Measurements from ENCODE around the gene SPTLC3. TPM values are rescaled to one million over a fixed set of nuclear protein-coding genes. Genes with fewer than 3 reads are reported as not detected.

Gene SPTLC3
- total and polyA plus RNA-seq, 2 donors (not counting 1 experiment from before 2014, with no cell fraction given), result 4.0 TPM

DNA sequence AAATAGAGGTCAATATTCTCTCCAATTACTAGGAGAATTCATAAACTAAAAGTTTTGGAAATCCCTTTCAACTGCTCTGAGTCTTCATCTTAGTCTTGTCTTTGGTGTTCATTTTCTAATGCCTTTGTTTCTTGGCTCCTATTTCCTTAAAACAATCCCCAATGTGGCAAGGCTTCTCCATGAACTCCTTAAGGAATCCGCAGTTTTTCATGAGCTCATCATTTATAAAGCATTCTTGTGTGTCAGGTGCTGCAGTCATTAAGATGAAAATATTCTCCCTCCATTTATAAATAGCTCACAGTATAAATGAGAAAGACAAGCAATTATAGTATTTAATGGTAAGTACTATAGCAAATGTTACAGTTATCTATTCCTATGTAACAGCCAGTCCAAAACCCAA is 4.6 kb downstream of the SPTLC3 start:
- H3K4me1 ChIP-seq (ENCODE audit: control insufficient read depth, extremely low read depth, insufficient read depth, low read length), result peaks cover 3% of the 10 kb centered on the region
- H4K20me1 ChIP-seq (ENCODE audit: control insufficient read depth, extremely low read depth, insufficient read depth, low read length), result no peaks in the 10 kb centered on the region

DNA sequence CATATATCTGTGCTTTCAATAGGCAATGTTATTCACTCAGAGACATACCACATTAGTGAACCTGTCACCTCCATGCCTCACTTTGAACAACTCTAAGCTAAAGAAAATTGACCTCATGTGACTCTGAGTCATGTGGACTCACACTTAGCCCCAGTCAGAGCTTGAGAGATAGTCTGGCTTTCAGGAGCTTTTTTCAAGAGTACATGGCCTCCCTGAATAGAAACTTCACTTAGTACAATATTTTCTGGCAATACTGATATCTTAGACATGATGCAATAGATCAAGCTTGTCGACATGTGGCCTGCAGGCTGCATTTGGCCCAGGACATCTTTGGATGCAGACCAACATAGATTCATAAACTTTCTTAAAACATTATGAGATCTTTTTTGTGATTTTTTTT is 8.5 kb downstream of the SPTLC3 start:
- Histone ChIP-seq H2AFZ (ENCODE audit: low read length) (no peak overlapping the region), H3K79me2 (ENCODE audit: control insufficient read depth, insufficient read depth, low read length) (no peaks in the 10 kb centered on the region), H3K4me3 (replicated peaks in 1 of 4; ENCODE audit: control extremely low read depth in 1 of 4, insufficient read depth in 1 of 4, low read depth in 3 of 4, low read length in 4 of 4) (no peak overlapping the region), H3K9ac (ENCODE audit: insufficient read depth, low read length) (no peak overlapping the region), H3K4me2 (ENCODE audit: extremely low read depth, insufficient read depth, low read length) (no peak overlapping the region), H3K4me1 (ENCODE audit: control insufficient read depth, extremely low read depth, insufficient read depth, low read length) (no peaks in the 10 kb centered on the region), H3K27ac (ENCODE audit: insufficient read depth, low read length) (no peak overlapping the region), H4K20me1 (ENCODE audit: control insufficient read depth, extremely low read depth, insufficient read depth, low read length) (no peaks in the 10 kb centered on the region), H3K27me3 (ENCODE audit: control insufficient read depth, insufficient read depth, low read length) (no peaks in the 10 kb centered on the region), H3K36me3 (ENCODE audit: control insufficient read depth, insufficient read depth, low read length) (no peaks in the 10 kb centered on the region), H3K9me3 (ENCODE audit: control insufficient read depth, insufficient read depth, low read depth, low read length) (no peaks in the 10 kb centered on the region)
- DNase-seq (ENCODE audit: low read depth in 2 of 2), result peak; percentile 49 to 73
- no peak for TF ChIP-seq EZH2 (IDR thresholded peaks at IDR 0.05; ENCODE audit: low read length, missing control alignments)
- TF ChIP-seq, protein P1, sequence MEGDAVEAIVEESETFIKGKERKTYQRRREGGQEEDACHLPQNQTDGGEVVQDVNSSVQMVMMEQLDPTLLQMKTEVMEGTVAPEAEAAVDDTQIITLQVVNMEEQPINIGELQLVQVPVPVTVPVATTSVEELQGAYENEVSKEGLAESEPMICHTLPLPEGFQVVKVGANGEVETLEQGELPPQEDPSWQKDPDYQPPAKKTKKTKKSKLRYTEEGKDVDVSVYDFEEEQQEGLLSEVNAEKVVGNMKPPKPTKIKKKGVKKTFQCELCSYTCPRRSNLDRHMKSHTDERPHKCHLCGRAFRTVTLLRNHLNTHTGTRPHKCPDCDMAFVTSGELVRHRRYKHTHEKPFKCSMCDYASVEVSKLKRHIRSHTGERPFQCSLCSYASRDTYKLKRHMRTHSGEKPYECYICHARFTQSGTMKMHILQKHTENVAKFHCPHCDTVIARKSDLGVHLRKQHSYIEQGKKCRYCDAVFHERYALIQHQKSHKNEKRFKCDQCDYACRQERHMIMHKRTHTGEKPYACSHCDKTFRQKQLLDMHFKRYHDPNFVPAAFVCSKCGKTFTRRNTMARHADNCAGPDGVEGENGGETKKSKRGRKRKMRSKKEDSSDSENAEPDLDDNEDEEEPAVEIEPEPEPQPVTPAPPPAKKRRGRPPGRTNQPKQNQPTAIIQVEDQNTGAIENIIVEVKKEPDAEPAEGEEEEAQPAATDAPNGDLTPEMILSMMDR (conservative IDR thresholded peaks at IDR 0.05 in 1 of 2, IDR thresholded peaks at IDR 0.05 in 1 of 2; ENCODE audit: low read depth in 1 of 2, low read length in 2 of 2), result no peak

More for the DNA sequence above, 4.6 kb downstream of the SPTLC3 start:
- peak in 1 of 2 donors; percentile 78 for DNase-seq (ENCODE audit: low read depth in 2 of 2)
- Histone ChIP-seq H3K4me2 (ENCODE audit: extremely low read depth, insufficient read depth, low read length) (no peak overlapping the region), H3K9me3 (ENCODE audit: control insufficient read depth, insufficient read depth, low read depth, low read length) (no peaks in the 10 kb centered on the region), H3K27ac (ENCODE audit: insufficient read depth, low read length) (no peak overlapping the region), H3K9ac (ENCODE audit: insufficient read depth, low read length) (no peak overlapping the region), H3K4me3 (replicated peaks in 1 of 4; ENCODE audit: control extremely low read depth in 1 of 4, insufficient read depth in 1 of 4, low read depth in 3 of 4, low read length in 4 of 4) (no peak overlapping the region), H3K36me3 (ENCODE audit: control insufficient read depth, insufficient read depth, low read length) (no peaks in the 10 kb centered on the region), H3K27me3 (ENCODE audit: control insufficient read depth, insufficient read depth, low read length) (no peaks in the 10 kb centered on the region), H3K79me2 (ENCODE audit: control insufficient read depth, insufficient read depth, low read length) (no peaks in the 10 kb centered on the region), H2AFZ (ENCODE audit: low read length) (no peak overlapping the region)
- TF ChIP-seq, protein P1 (conservative IDR thresholded peaks at IDR 0.05 in 1 of 2, IDR thresholded peaks at IDR 0.05 in 1 of 2; ENCODE audit: low read depth in 1 of 2, low read length in 2 of 2), result no peak
- TF ChIP-seq EZH2 (IDR thresholded peaks at IDR 0.05; ENCODE audit: low read length, missing control alignments), result no peak

DNA sequence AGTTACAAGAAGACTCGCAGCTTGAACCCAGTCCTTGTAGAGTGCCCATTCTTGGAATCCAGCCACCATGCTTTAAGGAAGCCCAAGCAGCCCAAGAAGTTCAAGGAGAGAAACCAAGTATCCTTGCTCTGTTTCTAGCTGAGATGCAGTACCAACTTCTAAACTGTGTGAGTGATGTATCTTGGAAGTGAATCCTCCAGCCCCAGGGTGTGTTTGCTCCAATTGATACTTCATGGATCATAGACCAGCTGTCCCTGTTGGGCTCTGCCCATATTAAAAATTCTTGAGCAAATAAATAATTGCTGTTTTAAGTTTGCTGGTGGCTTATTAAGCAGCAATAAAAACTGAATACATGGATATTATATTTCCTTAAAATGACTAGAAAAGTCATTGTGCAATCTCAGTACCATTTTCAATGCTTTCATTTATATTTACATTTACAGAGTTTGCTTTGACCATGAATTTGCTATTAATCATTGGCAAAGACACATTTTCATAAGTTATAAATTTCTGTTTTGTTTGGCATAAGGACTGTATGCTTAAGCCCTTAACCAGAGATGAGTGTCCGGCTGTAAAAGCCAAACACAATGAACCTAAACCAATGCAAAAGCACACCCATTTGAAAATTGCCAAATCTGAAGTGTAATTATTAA is 9.2 kb downstream of the SPTLC3 start:
- no peaks in the 10 kb centered on the region for H3K79me2 ChIP-seq (ENCODE audit: control insufficient read depth, insufficient read depth, low read length)
- DNase-seq (ENCODE audit: low read depth in 2 of 2), result peak in 1 of 2 donors; percentile 87
- H3K36me3 ChIP-seq (ENCODE audit: control insufficient read depth, insufficient read depth, low read length), result no peaks in the 10 kb centered on the region
- no peak overlapping the region for H3K9ac ChIP-seq (ENCODE audit: insufficient read depth, low read length)
- TF ChIP-seq, protein P1 (conservative IDR thresholded peaks at IDR 0.05 in 1 of 2, IDR thresholded peaks at IDR 0.05 in 1 of 2; ENCODE audit: low read depth in 1 of 2, low read length in 2 of 2), result no peak
- no peak for TF ChIP-seq EZH2 (IDR thresholded peaks at IDR 0.05; ENCODE audit: low read length, missing control alignments)
- H3K27me3 ChIP-seq (ENCODE audit: control insufficient read depth, insufficient read depth, low read length), result no peaks in the 10 kb centered on the region
- H3K4me1 ChIP-seq (ENCODE audit: control insufficient read depth, extremely low read depth, insufficient read depth, low read length), result no peaks in the 10 kb centered on the region
- no peak overlapping the region for H2AFZ ChIP-seq (ENCODE audit: low read length)
- H3K9me3 ChIP-seq (ENCODE audit: control insufficient read depth, insufficient read depth, low read depth, low read length), result no peaks in the 10 kb centered on the region
- H3K4me2 ChIP-seq (ENCODE audit: extremely low read depth, insufficient read depth, low read length), result no peak overlapping the region
- H3K4me3 ChIP-seq (replicated peaks in 1 of 4; ENCODE audit: control extremely low read depth in 1 of 4, insufficient read depth in 1 of 4, low read depth in 3 of 4, low read length in 4 of 4), result no peak overlapping the region
- no peak overlapping the region for H3K27ac ChIP-seq (ENCODE audit: insufficient read depth, low read length)
- no peaks in the 10 kb centered on the region for H4K20me1 ChIP-seq (ENCODE audit: control insufficient read depth, extremely low read depth, insufficient read depth, low read length)

Data from fibroblast of lung (primary cell).